ENCODE measurements around the gene FOXP1. TPM values are rescaled to one million over a fixed set of nuclear protein-coding genes. Genes with fewer than 3 reads are reported as not detected.
A peak's percentile ranks its signal among the peaks of the same experiment; 100 is the strongest.

FOXP1 gene
- total and polyA plus RNA-seq, 9 of the 15 experiments (the other 6 are each of a cell fraction or from before 2014, with no cell fraction given) = 7.7 to 34.5 (median 13.7) TPM

- TF ChIP-seq ZNF431 (CRISPR knock-in tag; IDR thresholded peaks at IDR 0.05) = no peak
- no peak for TF ChIP-seq ATF6 (CRISPR knock-in tag; IDR thresholded peaks at IDR 0.05)
- no peak for TF ChIP-seq GTF3C2 (IDR thresholded peaks at IDR 0.05; ENCODE audit: borderline replicate concordance, extremely low read depth, insufficient read length)
- no peak for TF ChIP-seq PCBP2 (IDR thresholded peaks at IDR 0.05; ENCODE audit: low read depth, low read length, poor library complexity, severe bottlenecking)
- TF ChIP-seq ZNF561 (CRISPR knock-in tag; conservative IDR thresholded peaks at IDR 0.05) = no peak
- no peak for TF ChIP-seq RBBP5 (IDR thresholded peaks at IDR 0.05; ENCODE audit: borderline replicate concordance, insufficient read depth, low read length, poor library complexity, severe bottlenecking)
- no peak for TF ChIP-seq BMI1 (IDR thresholded peaks at IDR 0.05; ENCODE audit: low read length)
- TF ChIP-seq CEBPB (tag; IDR thresholded peaks at IDR 0.05) = peak; percentile 79
- peak; percentile 77; the same call in 1 of the 2 replicates for TF ChIP-seq MAFF (IDR thresholded peaks at IDR 0.05; ENCODE audit: low read length)
- TF ChIP-seq NFATC3 (IDR thresholded peaks at IDR 0.05) = no peak
- no peak for TF ChIP-seq DACH1 (IDR thresholded peaks at IDR 0.05; ENCODE audit: partially characterized antibody)
- no peak for TF ChIP-seq PREB (CRISPR knock-in tag; IDR thresholded peaks at IDR 0.05)
- no peak for TF ChIP-seq SMARCC2 (IDR thresholded peaks at IDR 0.05; ENCODE audit: low read depth)
- no peak for TF ChIP-seq OTX1 (CRISPR knock-in tag; IDR thresholded peaks at IDR 0.05)
- no peak for TF ChIP-seq ZBTB49 (CRISPR knock-in tag; IDR thresholded peaks at IDR 0.05; ENCODE audit: borderline replicate concordance)
- peak; percentile 92 for TF ChIP-seq ZNF316 (IDR thresholded peaks at IDR 0.05)
- TF ChIP-seq IRF2 (CRISPR knock-in tag; IDR thresholded peaks at IDR 0.05) = no peak
- TF ChIP-seq JUNB (CRISPR knock-in tag; conservative IDR thresholded peaks at IDR 0.05) = no peak
- no peak for TF ChIP-seq SMARCA4 (IDR thresholded peaks at IDR 0.05)
- no peak for TF ChIP-seq RB1 (IDR thresholded peaks at IDR 0.05; ENCODE audit: low read depth)
- no peak for TF ChIP-seq STAT5B (CRISPR knock-in tag; IDR thresholded peaks at IDR 0.05)
- no peak for TF ChIP-seq POLR2B (IDR thresholded peaks at IDR 0.05; ENCODE audit: low read depth, partially characterized antibody)
- no peak for TF ChIP-seq SMAD2 (IDR thresholded peaks at IDR 0.05; ENCODE audit: low read depth, low read length)
Measured at GRCh38 chr3:71191031-71191482, 392.5 kb downstream of the FOXP1 start (continued).
